HG03457 (cell line): ENCODE measurements around the gene GSTCD.

Experiments used
- ATAC-seq: cut with Tn5 transposase; IDR thresholded peaks from one replicate; pipeline ENCODE4 v1.9.1; 2021; ENCODE audit warnings: moderate number of reproducible peaks; ENCODE audit not compliant: unreplicated experiment

Gene GSTCD

GRCh38 chr4:105875233-105875632 lies 166.6 kb downstream of the GSTCD start:
- no peak for ATAC-seq

DNA sequence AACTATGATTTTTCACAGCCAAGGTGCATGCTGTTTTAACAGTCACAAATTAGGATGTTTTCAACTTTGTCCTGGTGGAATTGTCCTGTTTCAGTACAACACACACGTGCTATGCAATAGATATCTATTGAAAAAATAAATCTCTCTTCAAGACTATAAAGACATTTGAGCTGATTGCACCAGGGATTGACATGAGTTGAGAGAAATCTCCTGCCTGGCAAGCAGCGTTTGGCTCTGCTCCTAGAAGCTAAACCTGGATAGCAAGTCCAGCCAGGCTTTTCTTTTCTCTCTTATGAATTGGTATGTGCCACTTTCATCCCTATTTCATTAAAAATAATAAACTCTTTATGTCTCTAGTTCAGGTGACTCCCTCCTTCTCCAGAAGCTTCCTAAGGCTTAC lies 170.1 kb downstream of the GSTCD start:
- no peak for ATAC-seq

DNA sequence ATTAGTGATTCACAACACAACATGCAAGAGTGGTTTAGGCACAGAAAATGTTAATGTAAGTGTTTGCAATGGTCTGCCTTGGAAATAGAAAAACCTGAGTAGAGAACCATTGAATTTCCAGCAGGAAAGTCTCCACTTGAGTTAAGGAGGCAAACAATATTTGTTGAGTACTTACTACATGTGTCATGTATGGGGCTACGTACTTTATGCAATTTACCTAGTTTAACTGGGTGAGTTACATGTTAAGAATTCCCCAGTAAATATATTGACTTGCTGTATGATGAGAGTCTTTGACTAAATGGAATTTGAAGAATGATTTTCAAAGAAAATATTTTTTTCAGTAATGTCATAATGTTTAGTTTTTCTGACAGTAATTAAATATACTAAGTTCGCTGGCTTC lies 178.9 kb downstream of the GSTCD start:
- ATAC-seq: no peak

- no peak for ATAC-seq
Observed at GRCh38 chr4:105894660-105895582, 186.3 kb downstream of the GSTCD start, which contains the start of gene NPNT. TSS of gene NPNT (plus strand) at chr4:105895471. CDS start at chr4:105895653, 182 bp downstream.

GRCh38 chr4:105895583-105896460 lies 187.2 kb downstream of the GSTCD start:
- ATAC-seq: no peak

GRCh38 chr4:105896461-105896942 lies 187.9 kb downstream of the GSTCD start:
- no peak for ATAC-seq
